GM12878 (cell line): Measurements from ENCODE around the gene SLC12A3. TPM values are rescaled to one million over a fixed set of nuclear protein-coding genes. Genes with fewer than 3 reads are reported as not detected.

Experiments used
- ATAC-seq: fragments of 200-7000 bp; cut with Tn5 transposase; 3 replicates; pipeline ENCODE4 v1.9.1; 2020; ENCODE audit warnings: mild to moderate bottlenecking, moderate library complexity
- BruUV-seq: library from RNA; stranded (reverse); fragments of 400-500 nt; replicated peaks from 2 replicates; lab custom pipeline; 2021; lab: Mats Ljungman, UMichigan
- CTCF ChIA-PET: fragments of 300-600 bp; sonication (Branson Sonifier 250); formaldehyde crosslinking; extraction: SDS; loops from one replicate; lab custom pipeline; 2021; ENCODE audit warnings: inconsistent platforms; lab: Yijun Ruan, JAX
- POLR2A ChIA-PET: fragments of 350-600 bp; formaldehyde crosslinking; extraction: SDS; loops from one replicate; lab custom pipeline; 2021; ENCODE audit warnings: inconsistent platforms; lab: Charles Lee
- RAD21 ChIA-PET: fragments of 300-600 bp; sonication (Branson Sonifier 250); formaldehyde crosslinking; loops from one replicate; lab custom pipeline; 2023; ENCODE audit warnings: antibody characterized with exemption; ENCODE audit not compliant: unreplicated experiment; lab: Charles Lee
- SMC1A ChIA-PET: fragments of 300-600 bp; sonication (Branson Sonifier 250); formaldehyde crosslinking; loops from one replicate; lab custom pipeline; 2023; ENCODE audit not compliant: unreplicated experiment, uncharacterized antibody; lab: Charles Lee
- DNase-seq: peaks from one replicate; pipeline ENCODE4 v3.0.0-alpha.2; 2011; ENCODE audit warnings: low read depth, low spot score
- FAIRE-seq: peaks from 3 replicates; lab custom pipeline; 2011; peaks lifted over from hg19 to GRCh38; lab: Jason Lieb, UNC
- H2AFZ ChIP-seq: 2 replicates; pipeline ENCODE4 v1.6.0; 2011; ENCODE audit warnings: low read depth, low read length, control low read depth; ENCODE audit not compliant: control insufficient read depth
- H3K27ac ChIP-seq: 2 replicates; pipeline ENCODE4 v1.5.1; 2011; ENCODE audit warnings: control low read depth; ENCODE audit not compliant: control insufficient read depth, insufficient read depth
- H3K27me3 ChIP-seq, 2 experiments: replicated peaks in 1 of 2; 2 replicates each; pipeline versions ENCODE4 v1.6.0 to v1.6.1; 2011; ENCODE audit warnings: low read length in 1 of 2; ENCODE audit not compliant: control insufficient read depth in 2 of 2, insufficient read depth in 2 of 2
- H3K36me3 ChIP-seq, 2 experiments: 2 replicates each; pipeline ENCODE4 v1.5.1; 2011; ENCODE audit warnings: low read length in 1 of 2; ENCODE audit not compliant: control insufficient read depth in 2 of 2, insufficient read depth in 2 of 2
- H3K4me1 ChIP-seq: 2 replicates; pipeline ENCODE4 v1.6.1; 2011; ENCODE audit warnings: mild to moderate bottlenecking, low read length, moderate library complexity, mixed read lengths; ENCODE audit not compliant: control insufficient read depth, insufficient read depth
- H3K4me2 ChIP-seq: 2 replicates; pipeline ENCODE4 v1.6.0; 2011; ENCODE audit warnings: control low read depth; ENCODE audit not compliant: control insufficient read depth, insufficient read depth
- H3K4me3 ChIP-seq: fragments of 200-600 bp; sonication (generic); 2 replicates; pipeline ENCODE4 v1.5.1; 2016
- H3K79me2 ChIP-seq: 2 replicates; pipeline ENCODE4 v1.6.0; 2011; ENCODE audit warnings: low read length; ENCODE audit not compliant: control insufficient read depth, insufficient read depth
- H3K9ac ChIP-seq: 2 replicates; pipeline ENCODE4 v1.8.0; 2011; ENCODE audit warnings: low read length, control low read depth, mixed read lengths; ENCODE audit not compliant: control insufficient read depth, insufficient read depth
- H3K9me3 ChIP-seq: replicated peaks from 3 replicates; pipeline ENCODE4 v1.5.1; 2011; ENCODE audit warnings: mild to moderate bottlenecking, low read length; ENCODE audit not compliant: control insufficient read depth, insufficient read depth
- H4K20me1 ChIP-seq: 2 replicates; pipeline ENCODE4 v1.6.0; 2011; ENCODE audit not compliant: control insufficient read depth, insufficient read depth
- BCL11A ChIP-seq: IDR thresholded peaks from 2 replicates; pipeline ENCODE4 v1.6.1; 2011; ENCODE audit warnings: low read depth, low read length
- HCFC1 ChIP-seq: fragments of 150-350 bp; IDR thresholded peaks from 2 replicates; pipeline ENCODE4 v1.6.1; 2014; ENCODE audit warnings: low read length
- HDAC6 ChIP-seq: fragments of 200-600 bp; sonication (generic); IDR thresholded peaks from one replicate; pipeline ENCODE4 v1.8.0; 2017; ENCODE audit warnings: antibody characterized with exemption; ENCODE audit not compliant: unreplicated experiment
- MTA3 ChIP-seq: IDR thresholded peaks from 2 replicates; pipeline ENCODE4 v1.6.1; 2012; ENCODE audit warnings: low read length, inconsistent platforms, borderline replicate concordance
- RAD21 ChIP-seq: IDR thresholded peaks from 2 replicates; pipeline ENCODE4 v1.6.1; 2011; ENCODE audit warnings: mild to moderate bottlenecking, low read depth, low read length, moderate library complexity; ENCODE audit not compliant: insufficient read depth
- SIN3A ChIP-seq: IDR thresholded peaks from 2 replicates; pipeline ENCODE4 v1.6.1; 2012; ENCODE audit warnings: low read depth, low read length, improper control_type of control experiment
- WGBS: methylation state at CpG from one replicate; pipeline ENCODE4 v1.1.6; 2016; ENCODE audit warnings: low lambda C conversion rate; ENCODE audit not compliant: insufficient replicate concordance, insufficient coverage; ENCODE audit errors: missing lambda C conversion rate; 5-methylcytosine and 5-hydroxymethylcytosine counted together
- in situ Hi-C: fragments of 300-500 bp; cut with MboI; formaldehyde crosslinking; loops from 9 replicates; pipeline ENCODE4 v1.14.3; 2018; ENCODE audit warnings: mixed read lengths
- intact Hi-C: fragments of 100-400 bp; cut with micrococcal nuclease; formaldehyde crosslinking; loops from one replicate; pipeline ENCODE4 v1.14.2; 2022; ENCODE audit not compliant: unreplicated experiment
- polyA plus RNA-seq, 11 experiments: library from polyadenylated mRNA; depleted of rRNA in 4 of 11; unstranded in 6 of 11; stranded (reverse) in 5 of 11; fragments of >200 nt; fragmentation: Nextera tagmentation in 4 of 11; fragmentation: Illumina TruSeq in 1 of 11; extraction: Ambion mirVana in 4 of 11; extraction: Trizol in 1 of 11; gene quantifications; 1 replicate in 1 of 11; 2 replicates in 10 of 11; pipeline versions ENCODE4 v1.2.1 to v1.2.3, GENCODE V29; 2011 to 2016; ENCODE audit warnings: inconsistent platforms in 2 of 11, missing spikeins in 2 of 11, low read depth in 1 of 11
- total RNA-seq, 4 experiments: library from RNA; depleted of rRNA in 3 of 4; stranded (reverse); fragments of >200 nt in 3 of 4; fragmentation: Illumina TruSeq in 1 of 4; extraction: Trizol in 1 of 4; gene quantifications; 2 replicates each; pipeline versions ENCODE4 v1.2.1 to v1.2.3, GENCODE V29; 2013 to 2021
- TF ChIP-seq, protein P1 (sequence below): fragments of 450-650 bp; IDR thresholded peaks from 2 replicates; pipeline ENCODE4 v1.6.1; 2016; ENCODE audit warnings: mild to moderate bottlenecking, moderate library complexity, borderline replicate concordance

The SLC12A3 gene
- total and polyA plus RNA-seq, 10 of the 15 experiments (the other 5 are each of a cell fraction or from before 2014, with no cell fraction given) = 0.05 to 6.3 (median 3.1) TPM

DNA sequence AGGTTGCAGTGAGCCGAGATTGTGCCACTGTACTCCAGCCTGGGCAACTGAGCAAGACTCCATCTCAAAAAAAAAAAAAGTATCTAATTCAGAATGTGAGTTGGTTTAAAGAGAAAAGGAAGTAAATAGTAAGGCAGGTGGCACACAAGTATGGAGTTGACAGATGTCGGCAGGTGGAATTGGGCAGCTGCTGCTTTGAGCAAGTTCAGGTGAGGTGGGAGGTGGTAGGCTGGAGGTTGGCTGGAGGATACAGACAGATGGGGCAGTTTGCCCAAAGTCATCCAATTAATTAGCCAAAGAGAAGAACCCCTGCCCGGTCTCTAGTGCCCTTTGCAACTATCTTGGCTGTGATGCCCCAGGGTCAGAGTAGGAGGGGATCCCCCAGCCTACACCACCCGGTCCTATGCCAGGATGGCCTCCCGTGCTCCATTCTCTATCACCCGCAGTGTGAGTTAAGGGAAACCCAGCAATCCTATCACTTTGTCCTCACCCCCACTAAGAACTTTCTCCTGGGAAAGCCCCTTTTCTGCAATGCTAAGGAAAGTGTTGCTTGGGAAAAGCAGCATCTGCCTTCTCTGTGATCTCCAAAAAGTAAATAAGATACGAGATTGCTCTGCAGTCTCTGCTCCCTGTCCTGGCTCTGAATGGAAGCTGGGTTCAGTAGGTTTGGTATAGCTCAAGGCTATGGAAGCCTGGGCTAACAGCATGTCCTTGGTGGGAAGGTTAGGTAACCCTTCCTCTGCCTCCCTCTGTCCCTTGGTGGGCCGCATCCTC, 32.2 kb downstream of the SLC12A3 start:
- POLR2A ChIA-PET = interaction anchor here (1.0 to 1.4 kb wide), 3 partner anchors 9 to 41 kb away, joined by 3 to 7 read pairs (median 3); no protein-coding TSS in a partner anchor
- no peaks in the 10 kb centered on the region for H3K9me3 ChIP-seq
- FAIRE-seq = no peak

More for the DNA sequence above, 32.2 kb downstream of the SLC12A3 start:
- Histone ChIP-seq H4K20me1 (no peaks in the 10 kb centered on the region), H3K27me3 (peaks cover 0 to 6% of the 10 kb centered on the region in 2 experiments; a peak in 2 of 4 replicates), H3K4me2 (no peak overlapping the region), H3K27ac (no peak overlapping the region), H2AFZ (no peak overlapping the region), H3K79me2 (no peaks in the 10 kb centered on the region), H3K9ac (no peak overlapping the region), H3K4me3 (no peak overlapping the region), H3K4me1 (peaks cover 13% of the 10 kb centered on the region), H3K36me3 (no peaks in the 10 kb centered on the region)
- in situ Hi-C loops (no loop called here), intact Hi-C loops (no loop called here)
- TF ChIP-seq HCFC1 (no peak), HDAC6 (no peak), SIN3A (no peak), BCL11A (no peak), RAD21 (no peak), MTA3 (no peak)
- TF ChIP-seq, protein P1, sequence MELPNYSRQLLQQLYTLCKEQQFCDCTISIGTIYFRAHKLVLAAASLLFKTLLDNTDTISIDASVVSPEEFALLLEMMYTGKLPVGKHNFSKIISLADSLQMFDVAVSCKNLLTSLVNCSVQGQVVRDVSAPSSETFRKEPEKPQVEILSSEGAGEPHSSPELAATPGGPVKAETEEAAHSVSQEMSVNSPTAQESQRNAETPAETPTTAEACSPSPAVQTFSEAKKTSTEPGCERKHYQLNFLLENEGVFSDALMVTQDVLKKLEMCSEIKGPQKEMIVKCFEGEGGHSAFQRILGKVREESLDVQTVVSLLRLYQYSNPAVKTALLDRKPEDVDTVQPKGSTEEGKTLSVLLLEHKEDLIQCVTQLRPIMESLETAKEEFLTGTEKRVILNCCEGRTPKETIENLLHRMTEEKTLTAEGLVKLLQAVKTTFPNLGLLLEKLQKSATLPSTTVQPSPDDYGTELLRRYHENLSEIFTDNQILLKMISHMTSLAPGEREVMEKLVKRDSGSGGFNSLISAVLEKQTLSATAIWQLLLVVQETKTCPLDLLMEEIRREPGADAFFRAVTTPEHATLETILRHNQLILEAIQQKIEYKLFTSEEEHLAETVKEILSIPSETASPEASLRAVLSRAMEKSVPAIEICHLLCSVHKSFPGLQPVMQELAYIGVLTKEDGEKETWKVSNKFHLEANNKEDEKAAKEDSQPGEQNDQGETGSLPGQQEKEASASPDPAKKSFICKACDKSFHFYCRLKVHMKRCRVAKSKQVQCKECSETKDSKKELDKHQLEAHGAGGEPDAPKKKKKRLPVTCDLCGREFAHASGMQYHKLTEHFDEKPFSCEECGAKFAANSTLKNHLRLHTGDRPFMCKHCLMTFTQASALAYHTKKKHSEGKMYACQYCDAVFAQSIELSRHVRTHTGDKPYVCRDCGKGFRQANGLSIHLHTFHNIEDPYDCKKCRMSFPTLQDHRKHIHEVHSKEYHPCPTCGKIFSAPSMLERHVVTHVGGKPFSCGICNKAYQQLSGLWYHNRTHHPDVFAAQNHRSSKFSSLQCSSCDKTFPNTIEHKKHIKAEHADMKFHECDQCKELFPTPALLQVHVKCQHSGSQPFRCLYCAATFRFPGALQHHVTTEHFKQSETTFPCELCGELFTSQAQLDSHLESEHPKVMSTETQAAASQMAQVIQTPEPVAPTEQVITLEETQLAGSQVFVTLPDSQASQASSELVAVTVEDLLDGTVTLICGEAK = no peak
- CTCF ChIA-PET = interaction anchor here (1.3 to 1.5 kb wide), 2 partner anchors 12 to 14 kb away, joined by 3 read pairs; no protein-coding TSS in a partner anchor
- RAD21 ChIA-PET = no interaction called here
- SMC1A ChIA-PET = interaction anchor here (0.6 kb wide), 1 partner anchor 13 kb away, joined by 3 read pairs; no protein-coding TSS in a partner anchor
- 65% methylated on average over 8 of the region's 8 CpGs for WGBS
- BruUV-seq = no TSS peak
- ATAC-seq = no peak; the same call in 2 of the 3 replicates
- DNase-seq = no peak
